ENCODE measurements around the gene DHX30.

DHX30 gene

GRCh38 chr3:47890126-47890827 is 87.3 kb downstream of the DHX30 start:
- no peak for DNase-seq

GRCh38 chr3:47890828-47891612 is 88.1 kb downstream of the DHX30 start:
- no peak for DNase-seq

GRCh38 chr3:47891613-47892005 is 88.7 kb downstream of the DHX30 start:
- no peak for DNase-seq

- peak; percentile 44 for DNase-seq
These were observed 89.5 kb downstream of the DHX30 start for GRCh38 chr3:47892286-47893040.

GRCh38 chr3:47895241-47895640 is 92.3 kb downstream of the DHX30 start:
- DNase-seq, result no peak

- DNase-seq, result no peak
These were observed 93.8 kb downstream of the DHX30 start for GRCh38 chr3:47896736-47897135.

GRCh38 chr3:47897954-47898353 is 95.0 kb downstream of the DHX30 start:
- no peak for DNase-seq

GRCh38 chr3:47899495-47900108 is 96.7 kb downstream of the DHX30 start:
- DNase-seq, result no peak
